Body of pancreas (tissue), 4 donors: ENCODE results near the gene LGI1. TPM values are rescaled to one million over a fixed set of nuclear protein-coding genes. Genes with fewer than 3 reads are reported as not detected.

ENCODE experiments used
- ATAC-seq: fragments of 150-250 bp; one replicate; pipeline ENCODE4 v1.9.1; 2016
- DNase-seq, 4 donors: peaks; one replicate each; pipeline ENCODE4 v3.0.0-alpha.2; 2019
- H3K27ac ChIP-seq, 4 donors: fragments of 200-600 bp; sonication (generic); 1 replicate in 3 of 4; 2 replicates in 1 of 4; pipeline versions ENCODE4 v1.5.1 to v1.6.1; 2016 to 2019; ENCODE audit warnings: mild to moderate bottlenecking in 1 of 4, mixed read lengths in 1 of 4, moderate library complexity in 1 of 4
- H3K27me3 ChIP-seq, 2 donors: fragments of 200-600 bp; sonication (generic); one replicate each; pipeline ENCODE4 v1.6.0; 2016; ENCODE audit warnings: mild to moderate bottlenecking in 1 of 2
- H3K36me3 ChIP-seq, 2 donors: fragments of 200-600 bp; sonication (generic); replicated peaks in 1 of 2; 2 replicates each; pipeline ENCODE4 v1.5.1; 2016; ENCODE audit warnings: low read depth in 2 of 2; ENCODE audit not compliant: insufficient read depth in 1 of 2
- H3K4me1 ChIP-seq: fragments of 200-600 bp; sonication (generic); one replicate; pipeline ENCODE4 v1.6.0; 2016
- H3K4me3 ChIP-seq, 2 donors: fragments of 200-600 bp; sonication (generic); 1 replicate in 1 of 2; 2 replicates in 1 of 2; pipeline ENCODE4 v1.5.1; 2016 to 2019
- H3K9me3 ChIP-seq, 3 donors: fragments of 200-600 bp; sonication (generic); 1 replicate in 2 of 3; 2 replicates in 1 of 3; pipeline ENCODE4 v1.5.1; 2016
- POLR2A ChIP-seq, 3 donors: fragments of 450-650 bp; IDR thresholded peaks; one replicate each; pipeline ENCODE4 v1.6.1; 2016; ENCODE audit warnings: antibody characterized with exemption in 3 of 3, mild to moderate bottlenecking in 2 of 3
- WGBS, 2 donors: methylation state at CpG; one replicate each; pipeline ENCODE4 v1.1.5; 2017; 5-methylcytosine and 5-hydroxymethylcytosine counted together
- intact Hi-C: fragments of 100-400 bp; cut with DNase I; formaldehyde crosslinking; loops from one replicate; pipeline ENCODE4 v1.15.1; 2023
- total RNA-seq, 2 donors: library from RNA; depleted of rRNA; stranded (reverse); fragments of >200 nt; gene quantifications; one replicate each; pipeline ENCODE4 v1.1.0, GENCODE V29; 2016
- TF ChIP-seq, protein P1 (sequence below), 7 experiments: fragments of 450-650 bp in 4 of 7; fragments of 200-600 bp in 3 of 7; sonication (generic) in 3 of 7; IDR thresholded peaks; one replicate each; pipeline ENCODE4 v1.5.1; 2016 to 2019; ENCODE audit warnings: antibody characterized with exemption in 7 of 7

Gene LGI1
- total RNA-seq, 2 donors from 2014 or later = not detected

DNA sequence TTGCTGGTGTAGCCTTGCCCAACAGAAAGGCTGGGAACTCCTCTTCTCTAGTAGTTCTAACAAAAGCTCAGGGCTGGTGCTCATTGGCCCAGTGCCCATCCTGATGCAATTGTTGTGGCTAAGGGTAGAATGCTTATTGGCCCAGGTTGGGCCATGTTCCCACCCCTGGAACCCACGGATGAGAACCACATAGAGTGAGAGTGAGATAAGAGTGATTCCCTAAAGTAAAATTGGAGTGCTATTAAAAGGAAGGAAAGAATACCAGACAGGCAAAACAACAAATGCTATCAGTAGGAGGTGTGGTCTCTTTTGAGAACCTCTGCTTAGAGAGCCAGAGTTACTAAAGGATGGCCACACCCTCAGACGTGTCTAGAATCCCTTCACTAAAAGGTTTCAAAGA is 49.2 kb downstream of the LGI1 start:
- WGBS, 2 donors = 42 to 44% methylated on average over 2 of the region's 2 CpGs
- H3K36me3 ChIP-seq = no peaks in the 10 kb centered on the region
- no peaks in the 10 kb centered on the region for H3K27me3 ChIP-seq
- TF ChIP-seq, protein P1, sequence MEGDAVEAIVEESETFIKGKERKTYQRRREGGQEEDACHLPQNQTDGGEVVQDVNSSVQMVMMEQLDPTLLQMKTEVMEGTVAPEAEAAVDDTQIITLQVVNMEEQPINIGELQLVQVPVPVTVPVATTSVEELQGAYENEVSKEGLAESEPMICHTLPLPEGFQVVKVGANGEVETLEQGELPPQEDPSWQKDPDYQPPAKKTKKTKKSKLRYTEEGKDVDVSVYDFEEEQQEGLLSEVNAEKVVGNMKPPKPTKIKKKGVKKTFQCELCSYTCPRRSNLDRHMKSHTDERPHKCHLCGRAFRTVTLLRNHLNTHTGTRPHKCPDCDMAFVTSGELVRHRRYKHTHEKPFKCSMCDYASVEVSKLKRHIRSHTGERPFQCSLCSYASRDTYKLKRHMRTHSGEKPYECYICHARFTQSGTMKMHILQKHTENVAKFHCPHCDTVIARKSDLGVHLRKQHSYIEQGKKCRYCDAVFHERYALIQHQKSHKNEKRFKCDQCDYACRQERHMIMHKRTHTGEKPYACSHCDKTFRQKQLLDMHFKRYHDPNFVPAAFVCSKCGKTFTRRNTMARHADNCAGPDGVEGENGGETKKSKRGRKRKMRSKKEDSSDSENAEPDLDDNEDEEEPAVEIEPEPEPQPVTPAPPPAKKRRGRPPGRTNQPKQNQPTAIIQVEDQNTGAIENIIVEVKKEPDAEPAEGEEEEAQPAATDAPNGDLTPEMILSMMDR (IDR thresholded peaks at IDR 0.05) = no peak
- TF ChIP-seq POLR2A (IDR thresholded peaks at IDR 0.05) = no peak
- no peaks in the 10 kb centered on the region for H3K9me3 ChIP-seq
- no peak for ATAC-seq
- intact Hi-C loops = no loop called here
- H3K4me3 ChIP-seq = no peak overlapping the region
- no peak for DNase-seq
- H3K27ac ChIP-seq = no peak overlapping the region
- H3K4me1 ChIP-seq = no peaks in the 10 kb centered on the region

DNA sequence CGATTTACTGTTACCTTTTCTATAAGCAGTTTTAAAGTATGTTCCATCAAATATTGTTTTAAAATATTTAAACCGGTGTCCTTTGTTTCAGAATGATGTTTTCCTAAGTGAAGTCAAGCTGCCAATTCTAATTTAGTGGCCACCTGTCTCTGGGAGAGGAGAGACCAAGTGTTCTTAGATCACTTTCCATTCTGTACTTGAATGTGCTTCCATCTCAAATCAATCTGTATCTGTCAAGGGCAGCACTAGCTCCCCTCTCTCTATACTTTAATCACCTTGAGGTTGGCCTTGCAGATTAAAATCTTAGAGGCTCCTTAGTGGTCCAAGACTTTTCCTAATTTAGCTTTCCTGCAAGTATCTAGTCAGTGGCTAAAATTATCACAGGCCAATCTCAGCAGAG is 49.6 kb downstream of the LGI1 start:
- 71 to 73% methylated on average over 2 of the region's 2 CpGs for WGBS, 2 donors
- Histone ChIP-seq H3K36me3 (no peaks in the 10 kb centered on the region), H3K27ac (no peak overlapping the region), H3K4me1 (no peaks in the 10 kb centered on the region), H3K4me3 (no peak overlapping the region), H3K9me3 (no peaks in the 10 kb centered on the region), H3K27me3 (no peaks in the 10 kb centered on the region)
- DNase-seq = no peak
- intact Hi-C loops = no loop called here
- ATAC-seq = no peak
- TF ChIP-seq POLR2A (IDR thresholded peaks at IDR 0.05) = no peak
- TF ChIP-seq, protein P1 (IDR thresholded peaks at IDR 0.05) = no peak

DNA sequence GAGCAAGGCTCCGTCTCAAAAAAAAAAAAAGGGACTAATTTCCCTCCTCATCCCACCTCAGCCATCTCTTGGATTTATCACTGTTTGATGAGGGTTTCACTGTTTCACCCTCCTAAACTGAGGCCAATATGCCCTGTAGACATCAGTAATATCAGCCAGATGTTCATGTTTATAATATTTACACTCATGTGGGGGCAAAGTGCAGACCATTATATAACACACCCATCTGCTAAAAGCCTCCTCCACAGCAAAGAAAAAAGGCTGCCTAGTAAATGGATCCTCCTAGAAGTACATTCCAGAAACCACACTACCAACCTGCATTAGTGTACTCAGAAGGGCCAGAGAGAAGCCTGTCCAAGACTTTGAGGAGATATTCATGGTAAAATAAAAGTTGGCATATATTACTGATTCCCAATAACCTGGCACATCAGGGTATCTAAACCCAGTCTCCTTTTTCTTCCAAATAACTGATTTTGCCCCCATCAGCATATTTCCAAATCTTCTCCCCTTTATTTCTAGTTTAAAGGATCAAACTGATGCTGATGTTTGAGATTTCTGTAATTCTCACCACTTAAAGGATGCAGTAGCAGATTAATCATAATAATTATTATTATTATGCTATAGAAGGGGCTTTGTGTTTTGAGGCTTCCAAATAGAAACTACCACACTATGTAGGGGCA is 55.1 kb downstream of the LGI1 start:
- Histone ChIP-seq H3K9me3 (no peaks in the 10 kb centered on the region), H3K4me1 (no peaks in the 10 kb centered on the region), H3K4me3 (no peak overlapping the region), H3K27ac (no peak overlapping the region), H3K36me3 (no peaks in the 10 kb centered on the region), H3K27me3 (no peaks in the 10 kb centered on the region)
- 73 to 91% methylated on average over 1 of the region's 1 CpG for WGBS, 2 donors
- no peak for ATAC-seq
- TF ChIP-seq, protein P1 (IDR thresholded peaks at IDR 0.05) = no peak
- no peak for TF ChIP-seq POLR2A (IDR thresholded peaks at IDR 0.05)
- intact Hi-C loops = no loop called here
- no peak for DNase-seq

DNA sequence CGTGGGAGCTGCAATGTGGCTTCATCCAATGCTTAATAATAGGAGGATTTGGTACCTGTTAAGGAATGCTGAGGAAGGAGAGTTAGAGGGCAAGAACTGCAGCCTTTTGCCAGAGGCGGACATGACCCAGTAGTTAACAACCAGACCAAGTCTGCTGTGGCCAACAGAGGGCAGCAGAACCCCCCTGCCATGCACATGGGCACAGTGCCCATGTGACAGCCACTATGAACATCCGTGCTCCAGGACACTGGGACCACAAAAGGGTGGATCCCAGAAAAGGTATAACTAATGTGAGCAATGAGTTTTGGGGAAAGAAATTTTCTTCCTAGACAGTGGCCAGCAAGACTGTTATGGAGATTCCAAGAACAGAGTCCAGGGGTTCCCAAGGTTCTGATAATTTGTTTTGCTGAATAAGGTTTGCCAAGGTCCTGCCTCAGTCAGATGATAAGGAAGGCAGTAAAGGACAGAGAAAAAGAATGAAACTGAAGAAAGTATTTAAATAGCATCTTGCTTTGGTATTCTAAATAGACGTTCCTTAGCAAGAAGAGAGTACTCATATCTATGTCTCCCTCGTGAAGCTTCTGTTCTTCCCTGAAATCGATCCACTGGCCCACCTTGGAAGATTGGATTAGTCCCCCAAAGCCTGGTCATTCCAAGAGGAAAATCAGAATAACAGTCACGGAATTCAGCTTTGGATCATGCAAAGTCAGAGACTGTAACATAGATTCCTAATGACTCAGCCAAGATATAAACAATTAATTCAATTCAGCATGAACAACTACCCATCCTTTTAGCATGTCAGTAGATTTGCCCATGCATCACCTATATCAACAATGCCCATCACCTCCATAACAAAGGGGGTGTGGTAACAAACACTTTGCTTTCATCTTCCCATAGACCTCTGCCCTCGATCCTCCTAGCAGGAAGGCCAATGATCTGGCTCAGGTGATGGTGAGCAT is 56.0 kb downstream of the LGI1 start:
- no peak overlapping the region for H3K4me3 ChIP-seq
- H3K27me3 ChIP-seq = no peaks in the 10 kb centered on the region
- WGBS, 2 donors = 42 to 46% methylated on average over 8 of the region's 8 CpGs
- H3K27ac ChIP-seq = no peak overlapping the region
- no peaks in the 10 kb centered on the region for H3K9me3 ChIP-seq
- H3K4me1 ChIP-seq = no peaks in the 10 kb centered on the region
- intact Hi-C loops = no loop called here
- ATAC-seq = peak; percentile 78
- peak; percentile 67 to 82 (median 70) for DNase-seq
- TF ChIP-seq, protein P1 (IDR thresholded peaks at IDR 0.05) = peak; percentile 45 to 69 (median 64)
- no peak for TF ChIP-seq POLR2A (IDR thresholded peaks at IDR 0.05)
- H3K36me3 ChIP-seq = no peaks in the 10 kb centered on the region
